Measurements from ENCODE around the gene ITSN2.

Gene ITSN2

DNA sequence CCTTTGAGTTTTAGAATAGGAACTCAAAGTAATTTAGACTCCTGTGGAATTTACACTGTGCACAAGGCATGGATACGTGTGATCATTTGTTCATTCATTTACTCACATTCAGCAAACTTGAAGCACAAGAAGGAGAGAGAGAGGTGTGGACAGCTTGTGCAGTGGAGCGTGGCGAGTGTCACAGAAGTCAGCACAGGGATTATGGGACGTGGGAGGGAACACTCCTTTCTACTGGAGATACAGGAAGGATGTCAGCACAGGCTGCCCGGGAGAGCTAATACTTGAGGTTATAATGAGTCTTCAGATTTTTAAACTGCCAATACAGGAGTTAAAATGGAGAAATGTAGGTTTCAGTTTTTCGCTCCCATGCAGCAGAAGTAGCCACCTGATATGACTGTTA is 178.5 kb downstream of the ITSN2 start:
- ATAC-seq = no peak
- no peak for TF ChIP-seq ZFP3 (CRISPR knock-in tag; IDR thresholded peaks at IDR 0.05)
- TF ChIP-seq ARNTL (CRISPR knock-in tag; IDR thresholded peaks at IDR 0.05; ENCODE audit: borderline replicate concordance, low read depth) = no peak
- no peak for TF ChIP-seq GLIS3 (CRISPR knock-in tag; IDR thresholded peaks at IDR 0.05)
- TF ChIP-seq CSDC2 (CRISPR knock-in tag; IDR thresholded peaks at IDR 0.05) = no peak
- TF ChIP-seq ISL1 (CRISPR knock-in tag; IDR thresholded peaks at IDR 0.05) = no peak
- TF ChIP-seq BACH2 (CRISPR knock-in tag; IDR thresholded peaks at IDR 0.05; ENCODE audit: borderline replicate concordance) = no peak
- TF ChIP-seq SNAI2 (CRISPR knock-in tag; IDR thresholded peaks at IDR 0.05) = no peak
- TF ChIP-seq PPARA (CRISPR knock-in tag; IDR thresholded peaks at IDR 0.05; ENCODE audit: borderline replicate concordance) = no peak
- no peak for TF ChIP-seq RARB (CRISPR knock-in tag; IDR thresholded peaks at IDR 0.05)
- TF ChIP-seq ESRRG (CRISPR knock-in tag; IDR thresholded peaks at IDR 0.05) = no peak

DNA sequence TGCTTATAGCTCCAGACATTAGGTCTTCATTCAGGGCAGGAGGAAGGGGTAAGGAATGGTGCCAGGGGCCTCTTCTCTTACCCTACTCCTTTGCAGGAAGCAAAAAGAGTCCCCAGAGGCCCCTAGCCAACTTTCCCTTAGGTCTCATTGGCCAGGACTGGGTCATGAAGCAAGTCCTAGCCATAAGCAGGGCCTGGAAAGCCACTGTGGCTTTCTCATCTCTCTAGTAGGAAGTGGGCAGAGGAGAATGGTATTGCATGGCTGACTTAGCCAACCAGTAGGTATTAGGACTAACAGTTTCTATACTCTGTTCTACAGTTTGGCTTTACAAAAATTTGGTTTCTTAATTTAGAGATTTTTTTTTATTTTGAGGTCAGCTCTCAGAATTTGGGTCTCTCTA is 180.7 kb downstream of the ITSN2 start:
- TF ChIP-seq, protein P1, sequence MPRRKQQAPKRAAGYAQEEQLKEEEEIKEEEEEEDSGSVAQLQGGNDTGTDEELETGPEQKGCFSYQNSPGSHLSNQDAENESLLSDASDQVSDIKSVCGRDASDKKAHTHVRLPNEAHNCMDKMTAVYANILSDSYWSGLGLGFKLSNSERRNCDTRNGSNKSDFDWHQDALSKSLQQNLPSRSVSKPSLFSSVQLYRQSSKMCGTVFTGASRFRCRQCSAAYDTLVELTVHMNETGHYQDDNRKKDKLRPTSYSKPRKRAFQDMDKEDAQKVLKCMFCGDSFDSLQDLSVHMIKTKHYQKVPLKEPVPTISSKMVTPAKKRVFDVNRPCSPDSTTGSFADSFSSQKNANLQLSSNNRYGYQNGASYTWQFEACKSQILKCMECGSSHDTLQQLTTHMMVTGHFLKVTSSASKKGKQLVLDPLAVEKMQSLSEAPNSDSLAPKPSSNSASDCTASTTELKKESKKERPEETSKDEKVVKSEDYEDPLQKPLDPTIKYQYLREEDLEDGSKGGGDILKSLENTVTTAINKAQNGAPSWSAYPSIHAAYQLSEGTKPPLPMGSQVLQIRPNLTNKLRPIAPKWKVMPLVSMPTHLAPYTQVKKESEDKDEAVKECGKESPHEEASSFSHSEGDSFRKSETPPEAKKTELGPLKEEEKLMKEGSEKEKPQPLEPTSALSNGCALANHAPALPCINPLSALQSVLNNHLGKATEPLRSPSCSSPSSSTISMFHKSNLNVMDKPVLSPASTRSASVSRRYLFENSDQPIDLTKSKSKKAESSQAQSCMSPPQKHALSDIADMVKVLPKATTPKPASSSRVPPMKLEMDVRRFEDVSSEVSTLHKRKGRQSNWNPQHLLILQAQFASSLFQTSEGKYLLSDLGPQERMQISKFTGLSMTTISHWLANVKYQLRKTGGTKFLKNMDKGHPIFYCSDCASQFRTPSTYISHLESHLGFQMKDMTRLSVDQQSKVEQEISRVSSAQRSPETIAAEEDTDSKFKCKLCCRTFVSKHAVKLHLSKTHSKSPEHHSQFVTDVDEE (CRISPR knock-in tag; IDR thresholded peaks at IDR 0.05) = no peak
- no peak for TF ChIP-seq GLIS3 (CRISPR knock-in tag; IDR thresholded peaks at IDR 0.05)
- TF ChIP-seq, protein P2, sequence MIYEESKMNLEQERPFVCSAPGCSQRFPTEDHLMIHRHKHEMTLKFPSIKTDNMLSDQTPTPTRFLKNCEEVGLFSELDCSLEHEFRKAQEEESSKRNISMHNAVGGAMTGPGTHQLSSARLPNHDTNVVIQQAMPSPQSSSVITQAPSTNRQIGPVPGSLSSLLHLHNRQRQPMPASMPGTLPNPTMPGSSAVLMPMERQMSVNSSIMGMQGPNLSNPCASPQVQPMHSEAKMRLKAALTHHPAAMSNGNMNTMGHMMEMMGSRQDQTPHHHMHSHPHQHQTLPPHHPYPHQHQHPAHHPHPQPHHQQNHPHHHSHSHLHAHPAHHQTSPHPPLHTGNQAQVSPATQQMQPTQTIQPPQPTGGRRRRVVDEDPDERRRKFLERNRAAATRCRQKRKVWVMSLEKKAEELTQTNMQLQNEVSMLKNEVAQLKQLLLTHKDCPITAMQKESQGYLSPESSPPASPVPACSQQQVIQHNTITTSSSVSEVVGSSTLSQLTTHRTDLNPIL (CRISPR knock-in tag; IDR thresholded peaks at IDR 0.05; ENCODE audit: low read depth) = no peak
- TF ChIP-seq ESRRG (CRISPR knock-in tag; IDR thresholded peaks at IDR 0.05) = no peak
- TF ChIP-seq SNAI2 (CRISPR knock-in tag; IDR thresholded peaks at IDR 0.05) = no peak
- no peak for TF ChIP-seq BACH2 (CRISPR knock-in tag; IDR thresholded peaks at IDR 0.05; ENCODE audit: borderline replicate concordance)
- TF ChIP-seq, protein P3, sequence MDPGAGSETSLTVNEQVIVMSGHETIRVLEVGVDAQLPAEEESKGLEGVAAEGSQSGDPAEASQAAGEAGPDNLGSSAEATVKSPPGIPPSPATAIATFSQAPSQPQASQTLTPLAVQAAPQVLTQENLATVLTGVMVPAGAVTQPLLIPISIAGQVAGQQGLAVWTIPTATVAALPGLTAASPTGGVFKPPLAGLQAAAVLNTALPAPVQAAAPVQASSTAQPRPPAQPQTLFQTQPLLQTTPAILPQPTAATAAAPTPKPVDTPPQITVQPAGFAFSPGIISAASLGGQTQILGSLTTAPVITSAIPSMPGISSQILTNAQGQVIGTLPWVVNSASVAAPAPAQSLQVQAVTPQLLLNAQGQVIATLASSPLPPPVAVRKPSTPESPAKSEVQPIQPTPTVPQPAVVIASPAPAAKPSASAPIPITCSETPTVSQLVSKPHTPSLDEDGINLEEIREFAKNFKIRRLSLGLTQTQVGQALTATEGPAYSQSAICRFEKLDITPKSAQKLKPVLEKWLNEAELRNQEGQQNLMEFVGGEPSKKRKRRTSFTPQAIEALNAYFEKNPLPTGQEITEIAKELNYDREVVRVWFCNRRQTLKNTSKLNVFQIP (CRISPR knock-in tag; IDR thresholded peaks at IDR 0.05; ENCODE audit: borderline replicate concordance, low read depth) = no peak
- no peak for TF ChIP-seq TCF4 (CRISPR knock-in tag; IDR thresholded peaks at IDR 0.05; ENCODE audit: borderline replicate concordance)
- TF ChIP-seq ZNF8 (CRISPR knock-in tag; IDR thresholded peaks at IDR 0.05) = no peak
- TF ChIP-seq ZC3H10 (CRISPR knock-in tag; IDR thresholded peaks at IDR 0.05) = no peak
- no peak for TF ChIP-seq ARNTL (CRISPR knock-in tag; IDR thresholded peaks at IDR 0.05; ENCODE audit: borderline replicate concordance, low read depth)
- TF ChIP-seq TOX (CRISPR knock-in tag; IDR thresholded peaks at IDR 0.05; ENCODE audit: borderline replicate concordance) = no peak
- TF ChIP-seq ZFP3 (CRISPR knock-in tag; IDR thresholded peaks at IDR 0.05) = no peak
- TF ChIP-seq ZNF70 (CRISPR knock-in tag; IDR thresholded peaks at IDR 0.05) = no peak
- TF ChIP-seq, protein P4, sequence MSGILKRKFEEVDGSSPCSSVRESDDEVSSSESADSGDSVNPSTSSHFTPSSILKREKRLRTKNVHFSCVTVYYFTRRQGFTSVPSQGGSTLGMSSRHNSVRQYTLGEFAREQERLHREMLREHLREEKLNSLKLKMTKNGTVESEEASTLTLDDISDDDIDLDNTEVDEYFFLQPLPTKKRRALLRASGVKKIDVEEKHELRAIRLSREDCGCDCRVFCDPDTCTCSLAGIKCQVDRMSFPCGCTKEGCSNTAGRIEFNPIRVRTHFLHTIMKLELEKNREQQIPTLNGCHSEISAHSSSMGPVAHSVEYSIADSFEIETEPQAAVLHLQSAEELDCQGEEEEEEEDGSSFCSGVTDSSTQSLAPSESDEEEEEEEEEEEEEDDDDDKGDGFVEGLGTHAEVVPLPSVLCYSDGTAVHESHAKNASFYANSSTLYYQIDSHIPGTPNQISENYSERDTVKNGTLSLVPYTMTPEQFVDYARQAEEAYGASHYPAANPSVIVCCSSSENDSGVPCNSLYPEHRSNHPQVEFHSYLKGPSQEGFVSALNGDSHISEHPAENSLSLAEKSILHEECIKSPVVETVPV (CRISPR knock-in tag; IDR thresholded peaks at IDR 0.05) = no peak
- no peak for TF ChIP-seq CSDC2 (CRISPR knock-in tag; IDR thresholded peaks at IDR 0.05)
- ATAC-seq = no peak

DNA sequence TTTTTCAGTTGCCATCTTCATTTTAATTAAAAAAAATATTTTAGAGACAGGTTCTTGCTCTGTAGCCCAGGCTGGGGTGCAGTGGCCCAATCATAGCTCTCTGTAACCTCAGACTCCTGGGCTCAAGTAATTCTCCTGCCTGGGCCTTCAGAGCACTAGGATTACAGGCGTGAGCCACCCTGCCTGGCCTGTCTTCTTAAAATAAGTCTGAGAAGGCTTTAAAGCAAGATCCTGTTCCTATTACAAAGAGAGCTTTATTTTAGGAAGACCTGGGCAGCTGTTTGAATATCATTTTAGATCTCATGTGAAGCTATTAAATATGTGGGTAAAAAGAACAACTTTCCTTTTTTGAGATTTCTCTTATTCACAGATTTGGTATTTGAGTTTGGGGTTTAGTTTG is 184.0 kb downstream of the ITSN2 start:
- ATAC-seq = no peak
- no peak for TF ChIP-seq CSDC2 (CRISPR knock-in tag; IDR thresholded peaks at IDR 0.05)
- TF ChIP-seq ZNF565 (CRISPR knock-in tag; conservative IDR thresholded peaks at IDR 0.05; ENCODE audit: low read depth) = no peak
- TF ChIP-seq ISL1 (CRISPR knock-in tag; IDR thresholded peaks at IDR 0.05) = no peak
- TF ChIP-seq, protein P4 (CRISPR knock-in tag; IDR thresholded peaks at IDR 0.05) = no peak
- no peak for TF ChIP-seq GLIS3 (CRISPR knock-in tag; IDR thresholded peaks at IDR 0.05)
- TF ChIP-seq, protein P1 (CRISPR knock-in tag; IDR thresholded peaks at IDR 0.05) = no peak
- no peak for TF ChIP-seq OSR1 (CRISPR knock-in tag; IDR thresholded peaks at IDR 0.05)
- TF ChIP-seq ZNF70 (CRISPR knock-in tag; IDR thresholded peaks at IDR 0.05) = no peak
